C1 segment of cervical spinal cord (tissue), 14 donors: Measurements from ENCODE around the gene THADA.
"Not testable (repeated sequence)": the region's sequence is repeated elsewhere in the genome, so short reads cannot be mapped to it uniquely, and the experiment has no call there.

Source experiments
- DNase-seq, 14 donors: peaks; one replicate each; lab custom pipeline; 2025; lab: John Stamatoyannopoulos, UW

Gene THADA

DNA sequence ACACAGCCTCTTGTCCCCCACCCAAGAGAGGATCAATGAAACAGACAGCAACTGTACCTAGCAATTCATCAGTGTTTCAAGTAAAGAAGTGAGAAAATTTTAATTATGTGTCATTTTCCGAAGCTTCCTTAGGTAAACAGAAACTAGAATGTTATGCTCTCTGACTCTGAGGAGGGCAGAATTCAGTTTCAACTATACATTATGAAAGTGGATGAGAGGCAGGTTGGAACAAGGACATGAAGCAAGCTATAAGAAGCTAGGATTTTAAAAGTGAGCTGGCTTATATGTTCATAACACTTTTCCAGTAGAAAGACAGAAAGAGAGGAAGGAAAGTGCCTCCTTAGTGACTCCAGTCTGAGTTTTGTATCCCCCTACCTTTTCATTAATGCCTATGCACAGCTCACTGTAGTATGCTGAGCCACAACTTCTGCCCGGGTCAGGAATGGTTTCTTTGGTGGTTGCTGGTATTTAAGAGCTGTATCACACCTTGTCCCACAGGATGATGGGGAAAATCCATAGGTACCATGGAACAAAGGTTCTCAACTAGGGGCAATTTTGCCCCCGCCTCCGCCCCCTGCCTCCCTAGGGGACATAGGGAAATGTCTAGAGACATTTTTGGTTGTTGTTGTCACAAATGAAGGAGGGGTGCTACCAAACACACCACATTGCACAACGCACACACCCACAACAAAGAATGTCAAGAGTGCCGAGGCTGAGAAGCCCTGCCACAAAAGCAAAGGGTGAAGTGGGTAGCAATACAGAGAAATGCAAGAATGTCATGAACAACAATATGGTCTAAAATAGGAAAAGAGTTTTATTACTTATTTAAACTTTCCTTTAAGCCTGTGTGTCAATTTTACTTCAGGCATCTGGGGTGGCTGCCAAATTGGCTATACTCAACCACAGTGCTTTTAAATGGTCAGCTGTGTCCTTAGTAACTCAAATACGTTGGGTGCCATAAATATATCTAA lies 208.5 kb downstream of the THADA start:
- no peak for DNase-seq

DNA sequence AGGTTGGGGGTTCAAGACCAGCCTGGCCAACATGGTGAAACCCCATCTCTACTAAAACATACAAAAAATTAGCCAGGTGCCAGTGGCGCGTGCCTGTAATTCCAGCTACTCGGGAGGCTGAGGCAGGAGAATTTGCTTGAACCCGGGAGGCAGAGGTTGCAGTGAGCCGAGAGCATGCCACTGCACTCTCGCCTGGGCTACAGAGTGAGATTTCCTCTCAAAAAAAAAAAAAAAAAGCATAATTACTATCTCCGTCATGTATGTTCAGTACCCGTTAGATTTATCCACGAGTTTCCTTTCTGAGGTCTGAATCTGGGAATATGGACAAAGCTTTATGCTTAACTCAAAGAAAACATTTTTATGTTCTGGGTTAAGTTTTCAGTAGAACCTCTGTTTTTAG lies 209.2 kb downstream of the THADA start:
- not testable (repeated sequence) for DNase-seq

DNA sequence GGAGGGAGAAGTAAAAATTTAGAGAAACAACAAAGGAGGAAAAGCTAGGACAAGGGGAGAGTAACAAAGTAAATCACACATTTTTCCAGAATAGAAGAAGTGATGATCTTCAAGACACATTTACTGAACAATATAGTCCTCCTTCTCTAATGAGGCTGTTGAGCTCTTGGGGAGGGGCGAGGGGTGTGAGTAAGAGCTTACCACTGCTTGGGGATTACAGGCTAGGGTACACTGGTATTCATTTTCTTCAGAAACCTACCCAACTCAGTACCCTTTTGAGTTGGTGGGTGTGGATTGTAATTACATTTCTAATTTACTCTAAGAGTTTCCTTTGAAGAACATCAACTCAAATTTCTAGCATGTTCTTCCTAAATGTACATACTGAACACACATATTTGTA lies 211.7 kb downstream of the THADA start:
- DNase-seq = no peak

DNA sequence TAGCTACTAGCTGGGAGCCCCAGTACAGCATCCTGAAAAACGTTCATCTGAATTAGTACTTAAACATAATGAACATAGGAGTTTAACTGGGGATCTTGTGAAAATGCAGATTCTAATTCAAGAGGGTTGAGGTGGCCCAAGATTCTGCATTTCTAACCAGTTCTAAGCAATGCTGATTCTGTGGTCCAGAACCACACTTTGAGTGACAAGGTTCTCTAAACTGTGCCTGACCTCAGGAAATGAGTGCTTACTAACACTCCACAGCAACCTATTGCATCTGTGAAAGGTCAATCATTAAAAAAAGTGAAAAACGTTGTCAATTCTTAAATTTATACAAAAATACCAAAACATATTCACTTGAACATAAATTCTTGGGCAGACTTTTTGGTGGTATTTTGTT lies 212.3 kb downstream of the THADA start:
- no peak for DNase-seq

- DNase-seq = no peak
These were observed 216.3 kb downstream of the THADA start for GRCh38 chr2:43379494-43379893.

GRCh38 chr2:43377327-43377726 lies 218.5 kb downstream of the THADA start:
- DNase-seq = no peak

DNA sequence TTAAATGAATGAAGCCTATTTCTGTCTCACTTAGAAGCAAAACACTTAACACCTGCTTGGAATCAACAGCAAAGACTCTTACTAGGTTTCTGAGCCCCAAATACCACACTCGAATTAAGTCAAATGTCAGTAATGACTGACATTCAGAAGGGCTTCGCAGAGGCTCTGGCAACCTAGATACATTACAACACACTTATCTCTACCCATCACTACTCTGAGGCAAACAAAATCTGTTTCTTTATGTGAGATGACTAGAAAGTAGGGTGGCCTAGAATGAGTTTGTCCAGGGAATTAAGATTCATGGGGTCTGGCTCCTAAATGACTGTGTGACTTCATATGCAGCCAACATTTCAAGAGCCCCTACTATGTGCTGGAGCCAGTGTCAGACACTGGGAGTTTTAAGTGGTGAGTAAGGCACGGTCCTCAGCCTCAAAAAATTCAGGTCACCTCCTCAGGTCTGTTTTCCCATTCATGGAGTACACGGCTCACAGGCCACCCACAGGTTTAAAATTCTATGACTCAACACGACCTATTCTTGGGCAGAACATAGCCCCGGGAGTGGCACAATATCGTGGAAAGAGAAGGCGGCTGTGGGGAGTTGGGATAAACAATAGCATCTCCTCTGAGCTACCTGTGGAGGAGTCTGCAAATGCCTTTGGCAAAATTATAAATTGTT lies 219.2 kb downstream of the THADA start:
- no peak for DNase-seq

DNA sequence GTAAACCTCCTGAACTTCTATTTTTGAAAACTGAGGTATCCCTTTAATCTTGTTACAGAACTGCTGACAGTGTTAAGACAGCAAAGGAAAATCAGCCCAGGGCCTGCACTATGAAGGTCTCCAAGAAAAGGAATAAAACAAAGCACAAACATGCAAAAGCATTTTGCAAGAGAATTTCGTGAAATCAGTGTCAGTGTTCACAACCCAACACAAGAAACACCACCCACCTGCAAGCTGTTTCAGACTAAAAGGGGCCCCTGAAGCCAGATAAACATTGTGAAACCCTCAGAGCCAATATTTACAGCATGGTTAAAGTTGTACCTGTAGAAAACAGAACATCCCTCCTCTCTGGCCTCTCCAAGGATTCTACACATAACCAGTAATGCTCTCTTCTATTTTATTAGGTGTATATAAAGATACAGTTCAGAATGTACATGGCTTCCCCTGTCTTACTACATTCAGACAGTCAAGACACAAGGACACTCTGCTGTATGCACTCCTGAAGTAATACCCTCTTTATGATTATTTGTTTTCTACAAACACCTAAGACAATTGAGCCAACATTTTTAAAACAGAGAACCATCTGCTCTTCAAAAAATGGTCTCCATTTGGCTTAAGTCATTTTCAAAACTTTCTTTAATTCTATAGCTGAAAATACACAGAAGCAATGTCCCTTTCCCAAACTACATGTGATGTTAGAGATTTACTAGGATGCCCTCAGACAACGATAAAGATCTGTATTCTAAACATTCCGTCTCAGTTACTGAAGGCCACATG lies 219.9 kb downstream of the THADA start:
- DNase-seq = no peak

GRCh38 chr2:43372416-43373081 lies 223.3 kb downstream of the THADA start:
- no peak for DNase-seq

- DNase-seq = no peak
These were observed 225.1 kb downstream of the THADA start for GRCh38 chr2:43370705-43371104.

DNA sequence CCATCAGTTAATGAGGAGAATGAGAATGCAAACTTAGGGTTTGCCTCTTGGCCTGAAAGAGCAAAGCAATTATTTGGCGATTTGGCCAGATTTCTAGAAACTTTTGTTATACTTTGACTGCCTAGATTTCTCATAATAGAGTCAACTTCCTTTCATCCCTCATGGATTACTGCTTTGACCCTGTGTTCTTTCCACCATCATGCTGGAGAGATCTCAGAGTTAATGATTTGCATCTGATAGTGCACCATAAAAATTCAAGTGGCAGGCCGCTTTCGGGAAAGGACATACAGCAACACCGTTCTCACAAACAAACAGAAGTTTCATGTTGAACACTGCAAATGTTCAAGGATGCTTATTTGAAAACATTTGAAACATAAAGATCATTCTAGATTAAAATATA lies 225.7 kb downstream of the THADA start:
- DNase-seq = no peak

DNA sequence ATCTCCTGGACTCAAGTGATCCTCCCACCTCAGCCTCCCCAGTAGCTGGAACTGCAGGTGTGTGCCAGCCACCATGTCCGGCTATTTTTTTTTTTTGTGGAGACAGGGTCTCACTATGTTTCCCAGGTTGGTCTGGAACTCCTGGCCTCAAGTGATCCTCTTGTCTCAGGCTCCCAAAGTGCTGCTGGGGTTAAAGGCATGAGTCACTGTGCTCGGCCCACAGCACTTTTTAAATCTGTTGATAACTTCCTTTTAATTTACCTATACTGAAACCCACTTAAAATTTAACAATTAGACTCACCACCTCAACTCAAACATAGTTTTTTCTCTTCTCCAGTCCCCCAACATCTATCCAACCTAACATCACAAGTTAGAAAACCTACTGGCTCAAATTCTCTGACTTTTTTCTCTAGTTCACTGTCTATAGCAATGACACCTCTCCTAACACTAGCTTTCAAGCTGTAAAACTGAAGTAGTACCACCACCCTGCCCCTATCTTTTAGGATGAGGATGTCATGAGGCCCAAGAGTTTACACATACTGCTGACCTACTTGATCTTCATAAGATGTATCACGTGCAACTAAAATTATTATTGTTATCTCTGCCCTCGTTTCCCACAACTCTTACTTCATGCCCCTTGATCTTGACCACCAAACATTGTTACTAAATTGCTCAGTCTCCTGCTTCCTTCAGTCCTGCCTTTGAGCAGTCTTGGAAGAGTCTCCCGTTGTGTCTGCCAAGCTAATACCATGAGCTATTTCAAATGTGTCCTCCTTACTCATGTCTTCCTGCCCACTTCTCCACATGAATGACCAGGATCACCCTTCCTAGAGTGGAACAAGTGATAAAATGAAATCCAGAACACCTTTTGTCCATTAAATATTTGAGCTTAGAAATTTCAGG lies 227.1 kb downstream of the THADA start:
- no peak for DNase-seq

DNA sequence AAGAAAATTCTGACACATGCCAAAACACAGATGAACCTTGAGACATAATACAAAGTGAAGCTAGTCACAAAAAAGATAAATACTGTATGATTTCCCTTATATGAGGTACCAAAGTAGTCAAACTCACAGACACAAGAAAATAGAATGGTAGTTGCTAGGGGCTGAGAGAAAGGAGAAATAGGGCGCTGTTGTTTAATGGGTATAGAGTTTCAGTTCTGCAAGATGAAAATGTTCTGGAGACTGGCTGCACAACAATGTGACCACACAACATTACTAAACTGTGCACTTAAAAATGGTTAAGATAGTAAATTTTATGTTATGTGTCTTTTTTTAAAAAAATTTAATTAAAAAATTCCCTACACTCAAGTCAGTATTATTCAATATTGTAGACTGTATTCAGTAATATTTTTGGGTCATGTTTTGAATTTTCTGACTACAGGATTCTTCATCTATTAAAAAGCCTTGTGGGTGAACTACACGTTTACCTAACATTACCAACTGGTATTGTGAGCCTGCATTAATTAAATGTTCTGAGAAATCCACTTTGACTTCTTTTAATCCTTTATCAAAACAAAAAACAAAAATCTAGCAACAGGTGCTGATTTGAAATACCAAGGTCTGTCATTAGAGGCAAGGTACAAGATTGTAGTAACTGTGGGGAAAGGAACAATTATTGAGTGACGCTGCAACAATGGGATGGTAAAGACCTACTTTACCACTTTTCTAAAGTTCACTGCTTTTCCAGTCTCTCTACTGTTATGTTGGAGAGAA lies 228.6 kb downstream of the THADA start:
- DNase-seq = no peak

DNA sequence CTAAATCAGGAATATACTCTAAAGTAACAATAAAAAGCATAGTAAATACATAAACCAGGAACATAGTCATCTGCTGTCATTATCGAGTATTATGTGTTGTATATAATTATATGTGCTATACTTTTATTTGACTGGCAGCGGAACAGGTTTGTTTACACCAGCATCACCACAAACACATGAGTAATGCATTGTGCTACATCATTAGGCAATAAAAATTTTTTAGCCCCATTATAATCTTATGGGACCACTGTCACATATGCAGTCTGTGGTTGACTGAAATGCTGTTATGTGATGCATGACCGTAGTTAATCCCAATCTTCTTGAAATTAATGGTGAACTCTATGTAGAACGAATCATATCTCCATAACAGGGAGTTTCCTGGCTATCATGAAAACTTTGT lies 232.7 kb downstream of the THADA start:
- no peak for DNase-seq

DNA sequence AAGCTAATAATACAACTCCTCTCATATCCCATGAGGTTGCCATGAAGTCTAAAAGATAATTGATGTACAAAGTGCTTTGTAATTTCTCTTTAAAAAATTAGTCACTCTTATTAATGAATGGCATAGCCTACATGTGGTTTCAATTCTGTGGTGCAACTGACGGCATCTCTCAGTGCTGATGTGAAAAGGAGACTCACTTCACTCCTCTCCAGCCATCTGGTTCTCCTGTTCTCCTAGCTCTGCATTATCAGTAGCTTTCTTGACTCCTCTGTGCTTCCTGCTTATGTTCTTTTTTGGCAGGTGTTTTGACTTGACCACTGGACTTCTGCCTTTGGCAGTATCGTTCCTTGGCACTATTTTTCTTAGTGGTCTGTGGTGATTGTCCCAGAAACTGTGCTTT lies 234.6 kb downstream of the THADA start:
- no peak for DNase-seq

DNA sequence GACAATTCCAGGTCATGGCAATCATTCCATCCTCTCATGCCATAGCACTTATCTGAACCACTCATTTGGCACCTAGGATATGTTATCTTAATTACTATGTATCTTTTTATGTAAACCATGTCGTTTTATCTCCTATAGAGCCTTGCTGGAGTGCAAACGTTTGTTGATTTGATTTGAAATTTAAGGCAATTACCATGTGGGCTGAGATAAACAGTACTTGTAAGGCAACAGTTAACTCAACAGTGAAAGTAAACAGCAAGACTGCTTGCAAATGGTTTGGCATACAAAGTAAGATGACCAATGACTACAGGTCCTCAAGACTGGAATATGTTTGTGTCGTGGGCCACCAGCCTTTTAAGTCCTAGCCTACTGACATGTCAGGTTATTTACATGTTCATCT lies 235.7 kb downstream of the THADA start:
- DNase-seq = no peak

DNA sequence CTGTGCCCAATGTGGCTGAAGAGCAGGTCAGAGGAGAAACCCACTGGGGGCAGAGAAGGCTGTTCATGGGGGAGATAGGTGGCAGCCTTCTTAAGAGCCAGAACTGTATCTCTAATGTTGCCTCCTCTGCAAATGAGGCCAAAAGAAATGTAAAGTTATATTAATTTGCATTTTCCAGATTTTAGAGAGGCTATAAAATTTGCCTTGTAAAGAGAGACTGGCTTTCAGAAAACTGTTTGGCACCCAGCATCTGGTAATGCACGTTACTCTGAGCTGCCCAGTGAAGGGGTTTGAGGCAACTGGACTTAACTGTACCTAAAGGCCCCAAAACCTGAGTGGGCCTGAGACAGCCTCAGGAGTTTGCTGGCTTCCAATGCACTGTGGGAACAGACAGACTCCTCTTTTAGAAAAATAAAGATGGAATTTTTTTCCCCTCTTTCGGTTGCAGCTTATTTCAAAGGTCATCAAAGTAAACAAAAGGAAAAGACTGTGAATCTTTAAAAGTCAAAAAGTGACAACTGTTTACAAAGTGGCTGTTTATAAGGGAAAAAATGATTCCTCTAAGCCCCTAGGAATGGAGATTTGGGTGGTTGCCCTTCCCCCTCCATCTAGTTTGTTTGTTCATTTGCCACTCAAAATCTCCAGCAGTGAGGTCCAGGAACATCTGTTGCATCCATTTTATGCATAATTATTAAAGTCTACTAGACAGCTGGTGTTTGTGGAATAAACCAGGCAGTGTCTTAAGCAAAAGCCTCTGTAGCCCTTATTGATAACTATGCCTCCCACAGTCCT lies 237.2 kb downstream of the THADA start:
- no peak for DNase-seq

DNA sequence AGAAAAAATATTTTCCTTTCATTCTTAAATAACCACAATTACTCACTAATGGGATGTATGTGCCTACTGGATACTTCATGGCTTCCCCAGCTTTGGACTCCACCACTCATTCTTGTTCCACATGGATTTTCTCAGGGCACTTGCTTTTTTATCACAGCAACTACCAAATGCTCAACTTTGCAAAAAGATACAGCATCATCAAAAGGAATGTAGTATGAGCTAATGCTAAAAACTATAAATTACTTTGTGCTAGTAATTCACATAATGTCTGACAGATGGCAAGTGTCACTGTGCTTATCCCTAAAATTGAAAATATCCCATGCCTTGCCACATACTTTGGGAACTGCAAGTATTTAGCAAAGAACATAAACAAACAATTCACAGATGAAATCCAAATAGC lies 239.1 kb downstream of the THADA start:
- DNase-seq = no peak

DNA sequence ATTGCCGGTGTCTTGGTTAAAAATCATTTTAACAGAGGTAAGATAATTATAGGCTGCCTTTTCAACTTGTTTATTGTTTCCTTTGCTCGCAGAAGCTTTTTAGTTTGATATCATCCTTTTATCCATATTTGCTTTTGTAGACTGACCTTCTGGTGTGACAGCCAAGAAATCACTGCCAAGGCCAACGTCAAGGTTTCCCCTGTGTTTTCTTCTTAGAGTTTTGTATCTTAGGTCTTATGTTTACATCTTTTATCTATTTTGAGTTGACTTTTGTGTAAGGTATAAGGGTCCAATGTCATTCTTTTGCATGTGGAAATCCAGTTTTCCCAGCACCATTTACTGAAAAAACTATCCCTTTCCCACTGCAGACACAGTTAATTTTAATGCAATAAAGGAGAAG lies 240.4 kb downstream of the THADA start:
- no peak for DNase-seq
